ENCODE data around the gene EXTL2. TPM values are rescaled to one million over a fixed set of nuclear protein-coding genes. Genes with fewer than 3 reads are reported as not detected.
"Not testable (repeated sequence)": the region's sequence is repeated elsewhere in the genome, so short reads cannot be mapped to it uniquely, and the experiment has no call there.

The EXTL2 gene
- total and polyA plus RNA-seq, 11 donors = 5.4 to 9.6 (median 8.3) TPM

- ATAC-seq = peak in 1 of 4 donors; percentile 49
These were observed 47.1 kb downstream of the EXTL2 start for GRCh38 chr1:100847361-100848082.

GRCh38 chr1:100843160-100843559 lies 51.5 kb downstream of the EXTL2 start:
- H3K9me3 ChIP-seq = peaks cover 0 to 22% (median 0%) of the 10 kb centered on the region in 12 donors
- H3K4me3 ChIP-seq; H3K27me3 ChIP-seq; H3K27ac ChIP-seq; DNase-seq; intact Hi-C loops (cut with DNase I); H3K36me3 ChIP-seq; ATAC-seq: not testable (repeated sequence)
- H3K4me1 ChIP-seq = peaks cover 0 to 19% (median 0%) of the 10 kb centered on the region in 12 donors
- WGBS, 4 donors = 97 to 99% (median 98%) methylated on average over 2 of the region's 2 CpGs

More at GRCh38 chr1:100847361-100848082, 47.1 kb downstream of the EXTL2 start:
- H3K27me3 ChIP-seq = no peaks in the 10 kb centered on the region
- H3K9me3 ChIP-seq = peaks cover 0 to 6% (median 0%) of the 10 kb centered on the region in 12 donors
- TF ChIP-seq, protein P1, sequence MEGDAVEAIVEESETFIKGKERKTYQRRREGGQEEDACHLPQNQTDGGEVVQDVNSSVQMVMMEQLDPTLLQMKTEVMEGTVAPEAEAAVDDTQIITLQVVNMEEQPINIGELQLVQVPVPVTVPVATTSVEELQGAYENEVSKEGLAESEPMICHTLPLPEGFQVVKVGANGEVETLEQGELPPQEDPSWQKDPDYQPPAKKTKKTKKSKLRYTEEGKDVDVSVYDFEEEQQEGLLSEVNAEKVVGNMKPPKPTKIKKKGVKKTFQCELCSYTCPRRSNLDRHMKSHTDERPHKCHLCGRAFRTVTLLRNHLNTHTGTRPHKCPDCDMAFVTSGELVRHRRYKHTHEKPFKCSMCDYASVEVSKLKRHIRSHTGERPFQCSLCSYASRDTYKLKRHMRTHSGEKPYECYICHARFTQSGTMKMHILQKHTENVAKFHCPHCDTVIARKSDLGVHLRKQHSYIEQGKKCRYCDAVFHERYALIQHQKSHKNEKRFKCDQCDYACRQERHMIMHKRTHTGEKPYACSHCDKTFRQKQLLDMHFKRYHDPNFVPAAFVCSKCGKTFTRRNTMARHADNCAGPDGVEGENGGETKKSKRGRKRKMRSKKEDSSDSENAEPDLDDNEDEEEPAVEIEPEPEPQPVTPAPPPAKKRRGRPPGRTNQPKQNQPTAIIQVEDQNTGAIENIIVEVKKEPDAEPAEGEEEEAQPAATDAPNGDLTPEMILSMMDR (IDR thresholded peaks at IDR 0.05) = no peak
- no peak for TF ChIP-seq POLR2A (IDR thresholded peaks at IDR 0.05)
- peak overlapping the region in 7 of 12 donors; percentile 9 to 83 (median 31) for H3K27ac ChIP-seq
- intact Hi-C loops (cut with DNase I) = no loop called here
- H3K4me1 ChIP-seq = peaks cover 0 to 21% (median 0%) of the 10 kb centered on the region in 12 donors
- no peak for DNase-seq
- no peaks in the 10 kb centered on the region for H3K36me3 ChIP-seq
- peak overlapping the region in 10 of 12 donors; percentile 4 to 39 (median 18) for H3K4me3 ChIP-seq
- 27 to 44% (median 35%) methylated on average over 2 of the region's 2 CpGs for WGBS, 4 donors

DNA sequence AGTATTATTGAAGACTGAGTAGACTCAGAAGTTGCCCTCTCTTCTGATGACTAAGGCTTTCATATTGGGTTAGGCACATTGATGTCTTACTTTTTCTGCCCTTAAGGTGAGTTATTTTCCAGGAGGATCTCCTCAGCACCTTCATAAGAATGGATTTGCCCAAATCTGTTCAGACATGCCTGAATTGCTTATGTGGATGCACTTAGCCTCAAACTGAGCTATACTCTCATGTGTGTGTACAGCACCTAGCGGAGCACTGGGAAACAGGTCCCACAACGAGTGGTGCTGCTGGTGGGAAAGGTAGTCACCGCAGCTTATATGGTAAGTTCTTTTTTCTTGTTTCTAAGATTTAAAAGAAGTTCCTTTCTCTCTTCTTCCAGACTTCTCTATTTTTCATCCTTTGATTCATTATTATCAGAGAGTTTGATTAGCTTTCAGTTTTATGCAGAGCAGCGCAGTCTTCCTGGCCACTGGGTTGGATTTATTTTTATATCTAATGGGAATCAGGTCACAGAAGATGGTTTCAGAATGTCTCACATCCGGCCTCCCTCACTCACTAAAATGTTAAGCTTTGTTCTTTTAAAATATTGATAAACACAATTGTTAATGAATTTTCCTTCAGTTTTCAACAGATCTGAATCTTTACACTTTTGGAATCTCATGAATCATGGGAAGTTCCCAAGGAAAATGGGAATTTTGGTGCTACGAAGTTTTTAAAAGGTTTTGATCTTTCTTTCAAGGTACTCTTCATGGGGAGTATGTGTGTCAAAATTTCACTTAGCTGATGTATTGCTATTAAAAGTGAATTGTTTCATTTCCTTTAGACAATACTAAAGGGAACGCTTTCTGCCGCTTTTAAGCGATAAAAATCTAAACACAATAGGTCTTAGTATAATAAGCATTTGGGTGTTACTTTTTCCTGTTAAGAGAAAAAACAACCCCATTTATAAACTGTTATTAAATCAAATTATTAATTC lies 58.5 kb downstream of the EXTL2 start:
- H3K9me3 ChIP-seq = peaks cover 0 to 15% (median 0%) of the 10 kb centered on the region in 12 donors

More for the DNA sequence above, 58.5 kb downstream of the EXTL2 start:
- intact Hi-C loops (cut with DNase I) = loop anchor here in 2 of 10 donors (2.0 kb wide), 1 partner anchor 31 kb away; no protein-coding TSS in a partner anchor
- DNase-seq = no peak
- Histone ChIP-seq H3K4me1 (peaks cover 0 to 20% (median 0%) of the 10 kb centered on the region in 12 donors), H3K27me3 (no peaks in the 10 kb centered on the region), H3K4me3 (no peak overlapping the region), H3K36me3 (no peaks in the 10 kb centered on the region), H3K27ac (peak overlapping the region in 8 of 12 donors; percentile 41 to 68 (median 53))
- TF ChIP-seq, protein P1 (IDR thresholded peaks at IDR 0.05) = no peak
- no peak for TF ChIP-seq POLR2A (IDR thresholded peaks at IDR 0.05)
- 72 to 77% (median 74%) methylated on average over 9 of the region's 9 CpGs for WGBS, 4 donors
- peak in 3 of 4 donors; percentile 36 to 84 (median 80) for ATAC-seq
